ENCODE data around the gene CHID1. TPM values are rescaled to one million over a fixed set of nuclear protein-coding genes. Genes with fewer than 3 reads are reported as not detected.

Gene CHID1
- total and polyA plus RNA-seq, 2 donors (not counting 1 experiment from before 2014, with no cell fraction given) = 54.3 to 68.4 TPM

GRCh38 chr11:944711-945470 lies 34.3 kb upstream of the CHID1 start:
- peaks cover 3% of the 10 kb centered on the region for H3K36me3 ChIP-seq (ENCODE audit: control insufficient read depth, insufficient read depth, low read length)
- H3K27me3 ChIP-seq (ENCODE audit: control insufficient read depth, insufficient read depth, low read length) = no peaks in the 10 kb centered on the region
- peaks cover 26% of the 10 kb centered on the region for H3K79me2 ChIP-seq (ENCODE audit: control insufficient read depth, insufficient read depth, low read length)
- H3K27ac ChIP-seq (ENCODE audit: insufficient read depth, low read length) = no peak overlapping the region
- H3K4me3 ChIP-seq (replicated peaks in 1 of 4; ENCODE audit: control extremely low read depth in 1 of 4, insufficient read depth in 1 of 4, low read depth in 3 of 4, low read length in 4 of 4) = no peak overlapping the region
- H2AFZ ChIP-seq (ENCODE audit: low read length) = no peak overlapping the region
- peak; percentile 60 to 62 for DNase-seq (ENCODE audit: low read depth in 2 of 2)
- H3K9ac ChIP-seq (ENCODE audit: insufficient read depth, low read length) = no peak overlapping the region
- H3K4me2 ChIP-seq (ENCODE audit: extremely low read depth, insufficient read depth, low read length) = no peak overlapping the region
- no peaks in the 10 kb centered on the region for H3K9me3 ChIP-seq (ENCODE audit: control insufficient read depth, insufficient read depth, low read depth, low read length)
- TF ChIP-seq EZH2 (IDR thresholded peaks at IDR 0.05; ENCODE audit: low read length, missing control alignments) (no peak), CTCF (conservative IDR thresholded peaks at IDR 0.05 in 1 of 2, IDR thresholded peaks at IDR 0.05 in 1 of 2; ENCODE audit: low read depth in 1 of 2, low read length in 2 of 2) (peak; percentile 8 to 35)
- H4K20me1 ChIP-seq (ENCODE audit: control insufficient read depth, extremely low read depth, insufficient read depth, low read length) = no peaks in the 10 kb centered on the region
- peaks cover 3% of the 10 kb centered on the region for H3K4me1 ChIP-seq (ENCODE audit: control insufficient read depth, extremely low read depth, insufficient read depth, low read length)

- Histone ChIP-seq H3K9ac (ENCODE audit: insufficient read depth, low read length) (no peak overlapping the region), H3K36me3 (ENCODE audit: control insufficient read depth, insufficient read depth, low read length) (peaks cover 3% of the 10 kb centered on the region), H3K9me3 (ENCODE audit: control insufficient read depth, insufficient read depth, low read depth, low read length) (no peaks in the 10 kb centered on the region), H3K27ac (ENCODE audit: insufficient read depth, low read length) (peak overlapping the region; percentile 14), H4K20me1 (ENCODE audit: control insufficient read depth, extremely low read depth, insufficient read depth, low read length) (no peaks in the 10 kb centered on the region), H3K4me1 (ENCODE audit: control insufficient read depth, extremely low read depth, insufficient read depth, low read length) (peaks cover 3% of the 10 kb centered on the region), H3K4me3 (replicated peaks in 1 of 4; ENCODE audit: control extremely low read depth in 1 of 4, insufficient read depth in 1 of 4, low read depth in 3 of 4, low read length in 4 of 4) (no peak overlapping the region), H3K4me2 (ENCODE audit: extremely low read depth, insufficient read depth, low read length) (no peak overlapping the region), H3K27me3 (ENCODE audit: control insufficient read depth, insufficient read depth, low read length) (no peaks in the 10 kb centered on the region), H3K79me2 (ENCODE audit: control insufficient read depth, insufficient read depth, low read length) (peaks cover 33% of the 10 kb centered on the region), H2AFZ (ENCODE audit: low read length) (no peak overlapping the region)
- peak; percentile 80 to 84 for DNase-seq (ENCODE audit: low read depth in 2 of 2)
- no peak for TF ChIP-seq EZH2 (IDR thresholded peaks at IDR 0.05; ENCODE audit: low read length, missing control alignments)
- no peak for TF ChIP-seq CTCF (conservative IDR thresholded peaks at IDR 0.05 in 1 of 2, IDR thresholded peaks at IDR 0.05 in 1 of 2; ENCODE audit: low read depth in 1 of 2, low read length in 2 of 2)
Measured at GRCh38 chr11:942823-943222, 32.2 kb upstream of the CHID1 start.

- no peaks in the 10 kb centered on the region for H4K20me1 ChIP-seq (ENCODE audit: control insufficient read depth, extremely low read depth, insufficient read depth, low read length)
Measured at GRCh38 chr11:940496-941135, 30.0 kb upstream of the CHID1 start.

More at GRCh38 chr11:940496-941135, 30.0 kb upstream of the CHID1 start:
- no peak for DNase-seq (ENCODE audit: low read depth in 2 of 2)
- Histone ChIP-seq H3K27ac (ENCODE audit: insufficient read depth, low read length) (no peak overlapping the region), H3K9me3 (ENCODE audit: control insufficient read depth, insufficient read depth, low read depth, low read length) (no peaks in the 10 kb centered on the region), H3K4me2 (ENCODE audit: extremely low read depth, insufficient read depth, low read length) (no peak overlapping the region), H3K4me3 (replicated peaks in 1 of 4; ENCODE audit: control extremely low read depth in 1 of 4, insufficient read depth in 1 of 4, low read depth in 3 of 4, low read length in 4 of 4) (no peak overlapping the region), H3K36me3 (ENCODE audit: control insufficient read depth, insufficient read depth, low read length) (peaks cover 3% of the 10 kb centered on the region), H3K27me3 (ENCODE audit: control insufficient read depth, insufficient read depth, low read length) (no peaks in the 10 kb centered on the region), H3K4me1 (ENCODE audit: control insufficient read depth, extremely low read depth, insufficient read depth, low read length) (peaks cover 3% of the 10 kb centered on the region), H3K79me2 (ENCODE audit: control insufficient read depth, insufficient read depth, low read length) (peaks cover 47% of the 10 kb centered on the region), H3K9ac (ENCODE audit: insufficient read depth, low read length) (no peak overlapping the region), H2AFZ (ENCODE audit: low read length) (no peak overlapping the region)
- no peak for TF ChIP-seq EZH2 (IDR thresholded peaks at IDR 0.05; ENCODE audit: low read length, missing control alignments)
- TF ChIP-seq CTCF (conservative IDR thresholded peaks at IDR 0.05 in 1 of 2, IDR thresholded peaks at IDR 0.05 in 1 of 2; ENCODE audit: low read depth in 1 of 2, low read length in 2 of 2) = no peak
